GM19372 (cell line): Measurements from ENCODE around the gene ARID1B.

Experiments
- ATAC-seq: cut with Tn5 transposase; IDR thresholded peaks from one replicate; pipeline ENCODE4 v1.9.1; 2021; ENCODE audit warnings: mild to moderate bottlenecking, low read depth, moderate library complexity; ENCODE audit not compliant: unreplicated experiment

Gene ARID1B

DNA sequence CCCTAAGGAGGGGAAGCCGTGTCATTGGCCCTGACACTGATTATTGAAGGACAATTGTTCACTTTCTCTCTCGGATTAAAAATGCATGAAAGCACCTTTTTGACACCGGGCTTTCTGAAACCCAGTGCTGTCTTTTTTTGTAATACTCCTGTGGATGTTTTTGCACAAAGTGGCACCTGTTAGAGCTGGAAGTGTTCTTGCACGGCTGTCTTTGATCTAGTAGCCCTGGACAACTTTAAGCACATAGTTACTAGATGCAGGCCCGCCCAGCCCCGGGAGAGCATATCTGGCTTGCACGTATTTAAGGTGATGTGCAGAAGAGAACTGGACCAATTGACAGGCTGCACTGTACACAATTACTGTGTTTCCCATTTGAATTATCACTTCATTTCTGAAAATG is 72.6 kb downstream of the ARID1B start:
- no peak for ATAC-seq

DNA sequence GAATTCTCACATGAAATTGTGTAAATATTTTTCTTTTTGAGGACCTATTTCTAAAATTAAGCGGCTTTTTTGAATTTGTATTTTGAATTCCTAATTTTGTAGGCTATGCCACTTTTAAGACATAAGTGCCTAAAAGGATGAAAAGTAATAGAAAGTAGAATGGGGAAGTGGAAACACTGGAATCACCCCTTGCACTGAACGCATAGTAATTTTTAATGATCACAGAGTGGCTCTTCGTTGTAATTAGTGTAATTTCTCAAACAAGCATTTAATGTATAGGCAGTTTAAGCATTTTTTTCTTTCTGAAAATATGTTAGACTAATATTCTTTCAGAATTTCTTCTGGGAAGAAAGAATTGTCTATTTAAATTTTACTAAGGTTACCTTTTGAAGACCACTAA is 73.2 kb downstream of the ARID1B start:
- ATAC-seq: no peak

DNA sequence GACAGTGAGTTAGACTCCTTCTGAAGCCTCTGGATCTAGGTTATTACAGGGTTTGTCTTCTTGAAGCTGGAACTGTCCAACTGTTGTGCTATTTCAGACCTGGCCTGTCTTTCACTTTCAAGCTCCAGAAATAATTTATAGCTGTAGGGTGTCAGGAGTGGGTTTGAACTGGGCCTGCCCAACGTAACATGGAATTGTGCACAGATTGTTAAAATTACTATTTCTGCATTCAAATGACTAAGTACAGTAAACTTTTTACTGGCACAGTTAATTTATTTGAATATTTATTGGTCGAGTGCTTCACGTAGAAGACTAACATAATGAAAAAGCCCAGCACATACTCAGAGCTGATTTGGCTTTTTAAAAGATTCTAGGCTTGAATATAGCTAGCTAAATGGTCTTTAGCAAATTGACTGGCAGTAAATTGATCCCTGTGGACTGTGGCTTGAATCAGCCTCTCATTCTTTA is 74.3 kb downstream of the ARID1B start:
- ATAC-seq: no peak

- ATAC-seq: no peak
Measured at GRCh38 chr6:156852147-156852857, 75.1 kb downstream of the ARID1B start.

GRCh38 chr6:156852858-156853216 is 75.7 kb downstream of the ARID1B start:
- no peak for ATAC-seq

- ATAC-seq: no peak
Measured at GRCh38 chr6:156853733-156854132, 76.6 kb downstream of the ARID1B start.

DNA sequence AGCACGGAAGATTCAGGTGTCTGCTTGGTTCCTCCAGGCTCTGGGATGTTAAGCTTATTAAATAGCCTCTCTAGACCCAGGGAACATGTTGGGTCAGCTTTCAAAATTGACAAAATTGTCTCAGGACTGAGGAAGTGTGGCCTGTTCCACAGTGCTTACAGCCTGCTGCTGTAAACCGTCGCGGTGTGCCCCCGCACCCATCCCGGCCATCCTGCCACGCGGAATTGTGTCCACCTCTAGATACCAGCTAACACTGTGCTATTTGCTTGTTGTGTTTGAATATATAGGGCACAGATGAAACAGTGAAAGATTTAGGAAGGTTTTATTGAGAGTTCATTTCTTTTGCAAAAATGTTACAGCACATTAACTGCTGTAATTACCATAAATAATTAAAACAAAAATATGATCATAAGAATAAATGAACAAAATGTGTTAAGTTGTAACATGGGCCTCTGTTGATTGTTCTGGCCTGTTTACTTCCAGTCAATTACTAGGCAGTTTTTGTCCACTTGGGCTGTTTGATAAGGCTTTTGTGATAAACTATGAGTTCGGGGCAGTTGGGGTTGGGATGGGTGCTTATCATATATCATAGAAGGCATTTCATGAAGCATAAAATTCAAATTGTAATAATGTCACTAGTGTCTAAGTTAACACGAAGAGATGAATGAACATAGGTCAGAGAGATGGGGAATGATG is 77.4 kb downstream of the ARID1B start:
- no peak for ATAC-seq

DNA sequence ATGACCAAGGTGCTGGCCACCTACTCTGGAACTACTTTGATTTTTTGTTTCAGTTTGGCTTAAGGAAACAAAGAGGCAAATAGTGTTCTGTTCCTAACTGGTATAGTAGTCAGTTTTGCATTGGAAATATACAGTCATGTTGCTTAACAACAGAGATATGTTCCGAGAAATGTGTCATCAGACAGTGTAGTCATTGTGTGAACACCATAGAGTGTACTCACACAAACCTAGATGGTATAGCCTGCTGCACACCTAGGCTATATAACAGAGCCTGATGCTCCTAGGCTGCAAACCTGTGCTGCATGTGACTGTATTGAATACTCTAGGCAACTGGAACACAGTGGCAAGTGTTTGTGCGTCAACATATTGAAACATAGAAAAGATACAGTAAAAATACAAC is 80.4 kb downstream of the ARID1B start:
- ATAC-seq: no peak

- no peak for ATAC-seq
Measured at GRCh38 chr6:156859686-156860085, 82.5 kb downstream of the ARID1B start.

GRCh38 chr6:156862711-156863110 is 85.5 kb downstream of the ARID1B start:
- no peak for ATAC-seq

DNA sequence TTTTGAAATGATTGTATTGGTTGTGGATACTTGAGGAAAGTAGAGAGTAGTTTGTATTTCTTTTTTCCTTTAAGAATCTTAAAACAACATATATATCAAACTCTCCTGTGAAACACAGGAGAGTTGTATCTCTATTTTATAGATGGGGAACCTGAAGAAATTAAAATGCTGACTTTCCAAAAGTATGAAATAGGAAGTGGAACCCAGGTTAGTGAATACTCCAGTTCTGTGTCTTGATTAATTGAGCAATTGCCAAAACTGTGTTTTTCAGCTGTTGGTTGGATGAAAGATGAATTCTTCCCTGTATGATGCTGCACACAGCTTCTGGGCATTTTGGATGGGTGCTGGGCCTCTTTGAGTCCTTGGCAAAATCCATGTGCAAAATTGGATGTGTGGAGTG is 86.3 kb downstream of the ARID1B start:
- no peak for ATAC-seq

DNA sequence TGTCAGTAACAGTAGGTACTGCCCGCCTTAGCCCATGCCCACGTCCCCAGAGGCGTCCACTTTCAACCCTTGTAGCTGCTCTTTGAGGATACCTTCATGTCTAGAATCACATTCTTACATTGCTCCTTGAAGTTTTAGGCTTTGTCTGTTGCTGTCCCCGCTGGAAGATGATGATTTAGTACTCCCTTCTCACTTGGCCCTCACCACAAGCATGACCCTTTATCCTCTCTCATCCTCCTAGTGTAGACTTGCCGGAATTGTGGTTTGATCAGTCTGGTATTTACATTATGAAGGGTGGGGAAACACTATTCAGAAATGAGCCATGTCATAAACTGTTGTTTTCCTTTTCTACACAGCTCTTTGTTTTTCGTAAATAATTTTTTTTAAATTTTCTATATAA is 87.4 kb downstream of the ARID1B start:
- no peak for ATAC-seq

GRCh38 chr6:156865019-156865629 is 87.9 kb downstream of the ARID1B start:
- ATAC-seq: no peak

GRCh38 chr6:156866220-156867015 is 89.2 kb downstream of the ARID1B start:
- ATAC-seq: peak; percentile 53

GRCh38 chr6:156867121-156867520 is 89.9 kb downstream of the ARID1B start:
- no peak for ATAC-seq

- no peak for ATAC-seq
Measured at GRCh38 chr6:156868385-156868784, 91.2 kb downstream of the ARID1B start.

GRCh38 chr6:156869980-156870398 is 92.8 kb downstream of the ARID1B start:
- no peak for ATAC-seq

- ATAC-seq: no peak
Measured at GRCh38 chr6:156870924-156871539, 93.9 kb downstream of the ARID1B start.

DNA sequence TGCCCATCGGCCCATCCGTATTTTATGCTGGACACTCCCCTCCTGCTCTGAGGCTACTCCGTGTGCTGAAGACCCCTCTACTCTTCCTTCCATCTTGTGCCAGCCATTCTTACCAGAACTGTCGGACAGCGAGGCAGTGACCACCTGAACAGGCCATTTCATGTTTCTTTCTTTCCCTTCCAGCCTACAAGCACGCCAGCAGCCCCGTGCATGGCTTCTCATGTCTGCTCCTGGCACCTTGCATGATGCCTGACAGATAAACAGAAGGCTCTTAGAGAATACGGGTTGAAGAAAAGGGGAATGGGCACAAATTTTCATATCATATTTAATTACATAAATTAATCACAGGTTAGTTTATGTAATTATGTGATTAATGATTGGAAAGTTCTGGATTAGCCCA is 95.7 kb downstream of the ARID1B start:
- no peak for ATAC-seq

GRCh38 chr6:156873654-156874380 is 96.6 kb downstream of the ARID1B start:
- no peak for ATAC-seq
